ENCODE data around the gene GTPBP2. TPM values are rescaled to one million over a fixed set of nuclear protein-coding genes. Genes with fewer than 3 reads are reported as not detected.
A peak's percentile ranks its signal among the peaks of the same experiment; 100 is the strongest.
"Not testable (repeated sequence)": the region's sequence is repeated elsewhere in the genome, so short reads cannot be mapped to it uniquely, and the experiment has no call there.

The GTPBP2 gene
- total RNA-seq, 1 donor from 2014 or later = 49.4 TPM

GRCh38 chr6:43657221-43657802 lies 28.2 kb upstream of the GTPBP2 start:
- no peak for DNase-seq

DNA sequence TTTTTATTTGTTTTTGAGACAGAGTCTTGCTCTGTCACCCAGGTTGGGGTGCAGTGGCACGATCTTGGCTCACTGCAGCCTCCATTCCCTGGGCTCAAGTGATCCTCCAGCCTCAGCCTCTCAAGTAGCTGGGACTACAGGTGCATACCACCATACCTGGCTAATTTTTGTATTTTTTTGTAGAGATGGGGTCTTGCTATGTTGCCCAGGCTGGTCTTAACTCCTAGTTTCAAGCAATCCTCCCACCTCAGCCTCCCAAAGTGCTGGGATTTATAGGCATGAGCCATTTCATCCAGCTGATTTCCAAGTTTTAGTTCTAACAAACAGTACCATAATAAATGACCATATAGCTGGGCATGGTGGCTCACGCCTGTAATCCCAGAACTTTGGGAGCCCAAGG lies 23.8 kb upstream of the GTPBP2 start:
- not testable (repeated sequence) for DNase-seq

DNA sequence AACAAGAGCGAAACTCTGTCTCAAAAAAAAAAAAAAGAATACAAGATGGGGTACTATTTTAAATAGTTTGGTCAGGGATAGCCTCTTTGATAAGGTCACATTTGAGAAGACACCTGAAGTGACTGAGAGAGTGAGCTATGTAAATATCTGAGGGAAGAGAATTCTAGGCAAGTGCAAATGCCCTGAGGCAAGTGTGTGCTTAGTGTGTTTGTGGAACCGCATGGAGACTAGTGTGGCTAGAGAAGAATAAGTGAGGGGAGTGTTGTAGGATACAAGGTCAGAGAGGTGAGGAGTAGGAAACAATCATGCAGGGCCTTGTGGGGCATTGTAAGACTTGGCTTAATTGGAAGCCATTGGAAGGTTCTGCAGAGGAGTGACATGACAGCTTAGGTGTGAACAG lies 19.2 kb upstream of the GTPBP2 start:
- no peak for DNase-seq

DNA sequence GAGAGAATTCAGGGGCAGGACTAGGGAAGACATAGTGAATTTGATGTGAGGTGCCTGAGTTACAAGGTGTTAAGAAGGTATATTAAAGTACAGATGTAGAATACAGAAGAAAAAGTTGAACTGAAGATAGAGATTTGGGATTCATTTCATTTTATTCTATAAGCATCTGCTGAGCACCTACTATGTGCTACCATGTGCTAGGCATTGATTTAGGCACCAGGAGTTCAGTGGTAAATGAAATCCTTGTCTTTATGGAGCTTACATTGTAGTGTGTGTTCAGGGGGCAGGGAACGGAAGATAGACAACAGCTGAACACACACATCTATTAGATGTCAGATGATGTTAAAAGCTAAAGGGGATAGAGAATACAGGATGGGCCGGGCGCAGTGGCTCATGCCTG lies 18.5 kb upstream of the GTPBP2 start:
- no peak for DNase-seq

DNA sequence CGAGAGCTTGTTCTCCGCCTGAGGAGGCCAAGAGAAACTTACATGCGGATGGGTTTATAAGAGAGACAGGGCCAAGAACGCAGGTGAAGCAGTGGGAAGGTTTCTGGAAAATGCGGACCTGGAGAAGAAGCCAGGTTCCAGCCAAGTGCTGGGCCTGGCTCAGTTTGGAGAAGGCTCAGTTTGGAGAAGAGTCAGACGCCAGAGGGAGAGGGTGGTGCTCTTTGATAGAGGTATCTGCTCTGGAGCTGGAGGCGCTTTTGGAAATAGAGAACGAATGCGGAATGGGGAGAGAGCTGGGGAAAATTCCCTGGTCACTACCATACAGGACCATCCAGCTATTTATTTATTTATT lies 16.5 kb upstream of the GTPBP2 start:
- DNase-seq = no peak

DNA sequence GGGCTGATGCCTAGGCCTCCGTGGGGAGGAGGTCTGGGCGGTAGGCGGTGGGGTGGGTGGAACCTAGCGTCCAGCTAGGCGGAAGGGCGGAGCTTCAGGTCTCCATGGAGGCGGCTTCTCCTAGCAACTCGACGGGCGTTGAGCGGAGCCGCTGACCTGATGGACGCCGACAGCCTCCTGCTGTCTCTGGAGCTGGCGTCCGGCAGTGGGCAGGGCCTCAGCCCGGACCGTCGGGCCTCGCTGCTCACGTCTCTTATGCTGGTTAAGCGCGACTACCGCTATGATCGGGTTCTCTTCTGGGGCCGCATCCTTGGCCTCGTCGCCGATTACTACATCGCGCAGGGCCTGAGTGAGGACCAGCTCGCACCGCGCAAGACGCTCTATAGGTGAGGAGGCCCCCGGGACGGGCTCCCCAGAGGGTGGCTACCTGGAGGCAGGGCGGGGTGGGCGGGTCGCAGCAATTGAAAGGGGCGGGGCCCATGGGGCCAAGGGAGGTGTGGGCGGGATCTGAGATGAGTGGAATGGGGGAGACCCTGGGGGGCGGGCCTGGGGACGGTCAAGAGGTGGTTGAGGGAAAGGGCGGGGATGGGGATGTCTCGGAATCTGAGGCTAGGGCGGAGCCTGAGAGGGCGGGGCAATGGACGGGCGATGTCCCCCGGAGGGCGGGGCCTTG lies 16.0 kb upstream of the GTPBP2 start, which contains the start of gene RSPH9:
RSPH9 (plus strand) TSS at position 97 of the 673 bp plus-strand sequence; CDS start at position 160, 63 bp downstream.
- DNase-seq = peak; percentile 72

- DNase-seq = peak; percentile 52
Observed at GRCh38 chr6:43639984-43640800, 11.1 kb upstream of the GTPBP2 start.

GRCh38 chr6:43636308-43636659 lies 7.2 kb upstream of the GTPBP2 start:
- peak; percentile 35 for DNase-seq

GRCh38 chr6:43635387-43636307 lies 6.6 kb upstream of the GTPBP2 start, which contains the start of gene MAD2L1BP:
Gene MAD2L1BP, plus strand, starts transcription at chr6:43635840. Its CDS starts 36 bp downstream, at chr6:43635876.
- DNase-seq = peak; percentile 79

GRCh38 chr6:43634702-43635303 lies 5.7 kb upstream of the GTPBP2 start:
- DNase-seq = no peak

DNA sequence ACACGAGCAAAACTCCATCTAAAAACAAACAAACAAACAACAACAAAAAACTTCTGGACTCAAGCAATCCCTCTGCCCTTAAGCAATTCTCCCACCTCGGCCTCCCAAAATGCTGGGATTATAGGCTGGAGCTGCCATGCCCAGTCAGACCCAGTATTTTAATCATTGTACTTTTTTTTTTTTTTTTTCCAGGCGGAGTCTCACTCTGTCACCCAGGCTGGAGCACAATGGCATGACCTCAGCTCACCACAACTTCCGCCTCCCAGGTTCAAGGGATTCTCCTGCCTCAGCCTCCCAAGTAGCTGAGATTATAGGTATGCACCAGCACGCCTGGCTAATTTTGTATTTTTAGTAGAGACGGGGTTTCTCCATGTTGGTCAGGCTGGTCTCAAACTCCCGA lies 3.9 kb upstream of the GTPBP2 start:
- DNase-seq = not testable (repeated sequence)

GRCh38 chr6:43630980-43631619 lies 2.0 kb upstream of the GTPBP2 start:
- DNase-seq = no peak

GRCh38 chr6:43629505-43630300 lies 639 bp upstream of the GTPBP2 start:
- DNase-seq = peak; percentile 97

- peak; percentile 52 for DNase-seq
Observed at GRCh38 chr6:43628393-43629103, 516 bp downstream of the GTPBP2 start.

DNA sequence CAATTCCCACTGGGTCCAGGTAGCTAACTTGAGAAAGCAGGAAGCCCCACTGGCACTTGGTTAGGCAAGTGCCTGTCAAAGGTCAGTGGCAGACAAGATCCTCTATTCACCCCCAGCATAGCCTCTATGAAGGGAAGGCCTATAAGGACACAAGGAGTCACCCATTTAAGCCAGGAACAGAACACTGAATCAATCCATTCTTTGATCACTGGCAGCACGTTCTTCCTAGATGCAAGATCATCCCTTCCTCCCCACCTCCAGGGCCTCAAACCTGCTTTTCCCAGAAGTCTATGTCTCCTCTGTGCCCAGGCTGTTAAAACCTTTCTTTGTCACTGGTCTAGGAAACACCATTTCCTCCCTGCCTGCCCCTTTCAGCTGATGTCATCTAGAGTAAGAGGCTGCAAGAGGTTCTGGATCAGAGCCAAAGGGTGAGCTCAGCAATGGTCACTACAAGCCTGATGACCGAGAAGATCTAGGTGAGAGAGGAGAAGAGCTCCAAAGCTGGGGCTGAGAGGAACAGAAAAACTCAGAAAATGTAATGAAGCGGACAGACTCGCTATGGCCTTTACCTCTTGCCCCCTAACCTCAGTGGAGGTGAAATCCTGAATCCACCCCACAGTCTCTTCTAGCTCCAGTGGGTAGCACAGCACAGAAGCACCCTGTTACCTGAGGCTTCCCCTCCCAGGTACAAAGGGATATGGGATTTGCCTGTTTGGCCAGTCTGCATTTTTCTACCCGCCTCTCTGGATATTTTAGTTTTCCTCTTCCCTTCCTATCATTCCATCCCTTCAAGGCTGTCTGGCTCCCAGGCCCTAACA lies 1.8 kb downstream of the GTPBP2 start:
- DNase-seq = peak; percentile 99

DNA sequence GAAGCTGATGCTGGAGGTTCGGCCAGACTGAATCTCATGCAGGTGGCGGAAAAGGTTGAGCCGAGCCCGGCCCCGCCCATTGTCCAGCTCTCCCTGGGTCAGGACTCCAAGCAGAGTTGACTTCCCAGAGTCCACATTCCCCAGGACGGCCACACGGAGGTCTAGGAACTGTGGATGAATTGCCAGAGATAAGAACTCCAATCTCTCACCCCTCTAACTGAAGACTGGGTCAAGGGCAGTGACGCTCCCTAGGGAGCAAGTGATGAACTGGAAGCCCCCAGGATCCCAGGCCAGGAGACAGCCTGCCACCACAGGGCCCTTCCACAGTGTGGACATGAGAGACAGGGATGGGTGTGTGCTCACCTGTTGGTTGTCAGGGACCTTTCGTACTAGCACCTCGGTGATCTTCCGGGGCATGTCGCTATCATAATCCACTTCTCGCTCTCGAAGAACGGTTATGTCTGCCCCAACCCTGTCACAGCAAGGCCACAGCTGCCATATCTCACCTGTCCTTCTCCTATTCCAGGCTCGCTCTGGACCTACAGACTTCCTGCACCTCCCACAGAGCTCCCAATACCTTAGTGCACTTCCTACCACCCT lies 3.6 kb downstream of the GTPBP2 start:
- DNase-seq = no peak

DNA sequence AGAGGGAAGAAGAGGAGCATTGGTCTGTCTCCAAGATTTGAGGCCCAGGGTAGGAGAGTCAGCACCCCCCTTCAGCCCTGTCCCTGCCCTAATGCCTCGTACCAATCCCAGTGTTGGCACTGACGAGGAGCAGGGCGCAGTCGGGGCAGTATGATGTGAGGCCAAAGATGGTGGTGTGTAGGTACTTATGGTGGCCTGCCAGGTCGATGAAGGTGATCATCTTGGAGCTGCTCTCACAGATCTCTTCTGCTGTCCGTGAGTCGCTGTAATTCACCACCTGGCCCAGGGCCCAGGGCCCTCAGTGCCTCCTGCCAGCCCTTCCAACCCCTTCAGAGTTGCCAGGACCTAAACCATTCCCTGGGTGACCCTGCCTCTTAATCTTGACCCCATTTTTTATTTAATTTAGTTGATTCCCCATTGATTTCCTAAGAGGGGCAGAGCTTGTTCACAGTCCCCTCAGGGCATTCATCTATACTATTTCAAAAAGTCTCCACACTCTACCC lies 4.2 kb downstream of the GTPBP2 start:
- no peak for DNase-seq
